Osteoblast (primary cell): Measurements from ENCODE around the gene LILRB4. TPM values are rescaled to one million over a fixed set of nuclear protein-coding genes. Genes with fewer than 3 reads are reported as not detected.
"Not testable (repeated sequence)": the region's sequence is repeated elsewhere in the genome, so short reads cannot be mapped to it uniquely, and the experiment has no call there.

ENCODE experiments used
- DNase-seq: peaks from one replicate; pipeline ENCODE4 v3.0.0; 2011; ENCODE audit warnings: low spot score, mixed read lengths; ENCODE audit not compliant: insufficient read length; ENCODE audit errors: missing footprints
- H2AFZ ChIP-seq: 2 replicates; pipeline ENCODE4 v1.6.0; 2011; ENCODE audit warnings: mild to moderate bottlenecking, low read length
- H3K27ac ChIP-seq: 2 replicates; pipeline ENCODE4 v1.5.1; 2011; ENCODE audit warnings: mild to moderate bottlenecking, low read depth, low read length, moderate library complexity
- H3K27me3 ChIP-seq: 2 replicates; pipeline ENCODE4 v1.6.0; 2012; ENCODE audit warnings: mild to moderate bottlenecking, control low read depth, inconsistent platforms, low read length, moderate library complexity; ENCODE audit not compliant: insufficient read depth
- H3K36me3 ChIP-seq: 2 replicates; pipeline ENCODE4 v1.5.1; 2011; ENCODE audit warnings: mild to moderate bottlenecking, low read length, control low read depth, moderate library complexity; ENCODE audit not compliant: insufficient read depth
- H3K4me1 ChIP-seq: 2 replicates; pipeline ENCODE4 v1.5.1; 2011; ENCODE audit warnings: mild to moderate bottlenecking, low read length, control low read depth, moderate library complexity; ENCODE audit not compliant: insufficient read depth
- H3K4me2 ChIP-seq: 2 replicates; pipeline ENCODE4 v1.6.0; 2011; ENCODE audit warnings: mild to moderate bottlenecking, low read length; ENCODE audit not compliant: insufficient read depth
- H3K4me3 ChIP-seq: fragments of 200-600 bp; sonication (generic); 3 replicates; pipeline ENCODE4 v1.5.1; 2012; ENCODE audit warnings: mild to moderate bottlenecking, low read length, inconsistent platforms; ENCODE audit not compliant: insufficient read depth
- H3K79me2 ChIP-seq: 2 replicates; pipeline ENCODE4 v1.6.0; 2012; ENCODE audit warnings: mild to moderate bottlenecking, low read length, control low read depth, inconsistent platforms; ENCODE audit not compliant: insufficient read depth
- H3K9me3 ChIP-seq: 2 replicates; pipeline ENCODE4 v1.5.1; 2011; ENCODE audit warnings: low read depth, low read length, control low read depth
- H4K20me1 ChIP-seq: 2 replicates; pipeline ENCODE4 v1.6.0; 2012; ENCODE audit warnings: mild to moderate bottlenecking, low read length, control low read depth; ENCODE audit not compliant: insufficient read depth
- total RNA-seq: library from RNA; depleted of rRNA; stranded (reverse); fragments of >200 nt; gene quantifications from 2 replicates; pipeline ENCODE4 v1.2.3, GENCODE V29; 2012
- TF ChIP-seq, protein P1 (sequence below): IDR thresholded peaks from 2 replicates; pipeline ENCODE4 v1.5.1; 2011; ENCODE audit warnings: mild to moderate bottlenecking, low read depth, low read length, moderate library complexity; ENCODE audit errors: extremely low read depth

LILRB4 gene
- total RNA-seq, 1 donor = under 0.01 TPM

DNA sequence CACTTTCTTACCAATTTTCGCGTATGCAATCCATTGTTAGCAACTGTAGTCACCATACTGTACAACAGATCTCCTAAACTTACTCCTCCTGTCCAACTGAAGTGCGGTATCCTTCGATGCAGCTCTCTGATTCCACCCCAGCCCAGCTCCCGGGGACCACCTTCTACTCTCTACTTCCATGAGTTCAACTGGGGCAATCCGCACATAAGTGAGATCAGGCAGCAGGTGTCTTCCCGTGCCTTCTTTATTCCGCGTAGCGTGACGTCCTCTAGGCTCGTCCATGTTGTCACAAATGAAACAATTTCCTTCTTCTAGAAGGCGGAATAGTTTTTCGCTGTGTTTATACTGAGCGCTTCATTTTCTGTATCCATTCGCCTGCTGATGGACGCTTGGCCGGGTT lies 24.1 kb upstream of the LILRB4 start:
- Histone ChIP-seq H3K9me3 (no peaks in the 10 kb centered on the region), H3K79me2 (no peaks in the 10 kb centered on the region), H3K4me3 (no peak overlapping the region), H4K20me1 (no peaks in the 10 kb centered on the region), H3K27me3 (no peaks in the 10 kb centered on the region), H3K4me1 (no peaks in the 10 kb centered on the region), H3K27ac (no peak overlapping the region), H3K36me3 (no peaks in the 10 kb centered on the region), H2AFZ (no peak overlapping the region), H3K4me2 (no peak overlapping the region)
- TF ChIP-seq, protein P1, sequence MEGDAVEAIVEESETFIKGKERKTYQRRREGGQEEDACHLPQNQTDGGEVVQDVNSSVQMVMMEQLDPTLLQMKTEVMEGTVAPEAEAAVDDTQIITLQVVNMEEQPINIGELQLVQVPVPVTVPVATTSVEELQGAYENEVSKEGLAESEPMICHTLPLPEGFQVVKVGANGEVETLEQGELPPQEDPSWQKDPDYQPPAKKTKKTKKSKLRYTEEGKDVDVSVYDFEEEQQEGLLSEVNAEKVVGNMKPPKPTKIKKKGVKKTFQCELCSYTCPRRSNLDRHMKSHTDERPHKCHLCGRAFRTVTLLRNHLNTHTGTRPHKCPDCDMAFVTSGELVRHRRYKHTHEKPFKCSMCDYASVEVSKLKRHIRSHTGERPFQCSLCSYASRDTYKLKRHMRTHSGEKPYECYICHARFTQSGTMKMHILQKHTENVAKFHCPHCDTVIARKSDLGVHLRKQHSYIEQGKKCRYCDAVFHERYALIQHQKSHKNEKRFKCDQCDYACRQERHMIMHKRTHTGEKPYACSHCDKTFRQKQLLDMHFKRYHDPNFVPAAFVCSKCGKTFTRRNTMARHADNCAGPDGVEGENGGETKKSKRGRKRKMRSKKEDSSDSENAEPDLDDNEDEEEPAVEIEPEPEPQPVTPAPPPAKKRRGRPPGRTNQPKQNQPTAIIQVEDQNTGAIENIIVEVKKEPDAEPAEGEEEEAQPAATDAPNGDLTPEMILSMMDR = no peak
- DNase-seq = no peak

DNA sequence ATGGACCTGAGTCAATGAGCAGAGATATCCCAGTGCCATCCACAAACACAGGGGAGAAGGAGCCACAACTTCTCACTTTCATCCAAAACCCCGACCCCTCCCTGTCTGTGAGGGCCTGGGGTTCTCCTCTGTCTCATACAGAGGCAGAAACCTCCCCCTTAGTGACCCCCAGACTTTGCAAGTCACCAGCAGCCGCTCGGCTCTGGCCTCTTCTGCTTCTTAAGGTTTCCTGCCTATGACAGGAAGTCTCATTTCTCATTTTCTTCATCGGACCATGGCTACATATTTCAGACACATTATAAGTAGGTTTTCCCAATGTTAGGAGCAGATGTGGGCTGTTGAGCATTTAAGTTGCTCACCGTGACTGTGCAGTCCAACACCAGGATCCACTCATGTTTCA lies 19.8 kb upstream of the LILRB4 start:
- not testable (repeated sequence) for H3K27me3 ChIP-seq, H3K79me2 ChIP-seq, H2AFZ ChIP-seq, H3K9me3 ChIP-seq, H3K4me1 ChIP-seq, H3K4me3 ChIP-seq, DNase-seq, H3K27ac ChIP-seq, H3K36me3 ChIP-seq, H3K4me2 ChIP-seq, H4K20me1 ChIP-seq

DNA sequence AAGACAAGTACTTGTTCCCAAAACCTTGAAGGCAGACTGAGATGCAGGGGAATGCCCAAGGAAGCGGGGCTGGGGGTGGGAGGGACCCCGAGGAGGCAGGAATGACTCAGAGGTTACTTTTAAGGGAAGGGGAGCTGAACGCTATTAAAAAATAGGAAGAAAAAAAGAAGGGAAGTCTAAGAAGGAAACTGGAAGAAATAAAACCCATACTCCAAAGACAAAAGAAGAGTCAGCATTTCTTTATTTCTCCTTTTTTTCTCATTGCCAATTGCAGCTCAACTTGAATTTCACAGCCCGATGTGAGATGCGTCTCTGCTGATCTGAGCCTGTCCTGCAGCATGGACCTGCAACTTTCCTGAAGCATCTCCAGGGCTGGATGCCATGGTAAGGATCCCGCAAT lies 19.2 kb upstream of the LILRB4 start:
- not testable (repeated sequence) for H3K4me1 ChIP-seq, H3K27me3 ChIP-seq

DNA sequence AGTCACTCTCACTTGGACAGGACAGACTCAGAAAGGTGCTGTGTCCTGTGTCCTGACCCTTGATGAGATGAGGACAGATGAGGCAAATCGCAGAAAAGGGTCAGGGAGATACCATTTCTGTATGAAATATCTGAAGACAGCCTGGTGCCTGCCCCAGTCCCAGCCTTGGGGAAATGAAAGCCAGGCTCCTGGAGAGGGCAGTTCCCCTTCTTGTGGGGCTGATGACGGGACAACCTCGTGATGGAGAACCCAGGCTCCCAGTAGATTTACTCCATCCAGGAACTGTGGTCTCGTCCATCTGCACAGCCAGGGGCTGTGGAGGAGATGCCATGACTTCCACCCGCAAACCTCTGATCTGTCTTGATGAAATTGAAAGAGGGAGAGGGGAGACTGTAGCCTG lies 18.7 kb upstream of the LILRB4 start:
- Histone ChIP-seq H3K27me3 (no peaks in the 10 kb centered on the region), H3K4me3 (no peak overlapping the region), H3K9me3 (no peaks in the 10 kb centered on the region), H3K4me1 (no peaks in the 10 kb centered on the region), H3K4me2 (no peak overlapping the region), H2AFZ (no peak overlapping the region), H3K27ac (no peak overlapping the region), H3K79me2 (no peaks in the 10 kb centered on the region), H3K36me3 (no peaks in the 10 kb centered on the region), H4K20me1 (no peaks in the 10 kb centered on the region)
- TF ChIP-seq, protein P1 = no peak
- no peak for DNase-seq

More for the DNA sequence above, 19.2 kb upstream of the LILRB4 start:
- H3K79me2 ChIP-seq, H3K4me3 ChIP-seq, H2AFZ ChIP-seq, H3K4me2 ChIP-seq, H4K20me1 ChIP-seq, H3K9me3 ChIP-seq, H3K27ac ChIP-seq, H3K36me3 ChIP-seq, DNase-seq: not testable (repeated sequence)

- H3K4me3 ChIP-seq = no peak overlapping the region
- H3K4me2 ChIP-seq = no peak overlapping the region
- H3K36me3 ChIP-seq = no peaks in the 10 kb centered on the region
- H3K79me2 ChIP-seq = no peaks in the 10 kb centered on the region
- TF ChIP-seq, protein P1 = no peak
- no peaks in the 10 kb centered on the region for H3K9me3 ChIP-seq
- no peaks in the 10 kb centered on the region for H3K4me1 ChIP-seq
- no peaks in the 10 kb centered on the region for H3K27me3 ChIP-seq
- no peak for DNase-seq
- no peak overlapping the region for H3K27ac ChIP-seq
- no peak overlapping the region for H2AFZ ChIP-seq
- H4K20me1 ChIP-seq = no peaks in the 10 kb centered on the region
These were observed 16.4 kb upstream of the LILRB4 start for GRCh38 chr19:54646331-54646841.
